IPS-NIHi11 (cell line): Measurements from ENCODE around the gene ZNF438.

Source experiments
- DNase-seq: peaks from one replicate; pipeline ENCODE4 v3.0.0; 2012; ENCODE audit warnings: mixed read lengths, low spot score

Gene ZNF438

DNA sequence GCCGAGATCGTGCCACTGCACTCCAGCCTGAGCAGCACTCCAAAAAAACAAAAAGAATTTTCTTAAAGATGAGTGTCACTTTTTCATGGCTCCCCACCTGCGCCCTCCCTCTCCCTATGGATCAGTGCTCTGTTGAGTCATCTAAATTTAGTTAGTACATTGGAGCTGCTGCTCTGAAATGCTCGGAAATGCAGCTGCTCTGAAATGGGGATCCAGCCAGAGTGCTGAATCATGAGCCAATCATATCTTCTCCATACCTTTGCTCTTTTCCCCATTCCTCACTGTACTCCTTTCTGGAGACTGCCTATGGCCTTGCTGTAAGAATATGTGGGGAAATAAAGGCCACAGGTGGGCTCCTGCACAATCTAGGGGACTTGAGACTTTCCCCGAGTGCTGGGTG, 188.8 kb downstream of the ZNF438 start:
- DNase-seq = no peak

DNA sequence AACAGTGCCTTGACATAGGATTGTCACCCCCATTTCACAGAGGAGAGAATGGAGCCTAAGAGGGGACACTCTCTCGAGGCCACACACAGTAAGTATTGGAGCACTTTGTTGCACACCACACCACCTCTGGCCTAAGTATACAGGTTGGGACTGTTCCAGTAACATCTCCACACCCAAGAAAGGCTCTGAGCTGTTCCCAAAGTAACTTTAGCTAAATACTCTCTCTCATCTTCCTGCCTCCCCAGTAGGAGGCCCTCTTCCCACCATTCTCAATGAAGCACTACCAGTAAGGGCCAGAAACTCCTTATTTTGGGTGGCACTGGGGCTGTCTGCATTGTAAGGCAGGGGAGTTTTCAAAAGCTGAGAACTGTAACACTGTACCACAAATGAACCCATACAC, 189.5 kb downstream of the ZNF438 start:
- peak; percentile 28 for DNase-seq

GRCh38 chr10:30840395-30841050, 191.1 kb downstream of the ZNF438 start:
- peak; percentile 30 for DNase-seq

DNA sequence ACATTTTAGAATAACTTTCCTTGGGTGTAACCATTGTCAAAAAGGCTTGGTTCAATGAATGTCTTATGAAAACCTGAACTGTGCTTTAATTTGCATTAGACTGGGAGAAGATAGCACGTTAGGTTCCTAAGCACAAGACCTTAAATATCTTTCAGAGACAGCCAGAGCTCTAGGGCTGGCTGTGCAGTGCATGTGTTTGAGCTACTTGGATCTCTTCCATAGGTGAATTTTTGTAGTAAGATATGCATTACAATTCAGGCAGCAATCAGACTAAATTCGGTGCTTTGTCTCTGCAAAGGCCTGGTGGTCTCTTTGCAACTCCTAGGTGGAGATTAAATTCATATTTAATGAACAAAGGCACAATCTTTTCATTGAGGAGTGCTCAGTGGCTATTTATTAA, 192.0 kb downstream of the ZNF438 start:
- DNase-seq = no peak

DNA sequence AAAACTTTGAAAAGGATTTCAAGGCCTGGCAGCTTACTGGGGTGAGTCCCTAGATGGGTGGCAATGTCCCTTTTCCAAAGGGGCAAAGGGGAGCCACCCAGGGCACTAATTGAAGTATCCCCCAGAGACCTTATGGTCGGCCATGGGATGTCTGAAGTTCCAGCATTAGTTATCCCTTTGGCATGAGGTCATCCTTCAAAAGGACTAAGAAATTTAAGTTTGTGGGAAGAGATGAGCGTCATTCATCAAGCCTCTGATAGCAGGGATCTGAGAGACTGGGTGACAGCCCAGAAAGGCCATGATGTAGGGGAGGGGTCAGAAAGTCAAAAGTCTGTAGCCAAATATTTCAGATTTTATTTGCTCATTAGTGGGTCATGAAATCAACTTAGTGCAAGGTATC, 195.3 kb downstream of the ZNF438 start:
- no peak for DNase-seq

DNA sequence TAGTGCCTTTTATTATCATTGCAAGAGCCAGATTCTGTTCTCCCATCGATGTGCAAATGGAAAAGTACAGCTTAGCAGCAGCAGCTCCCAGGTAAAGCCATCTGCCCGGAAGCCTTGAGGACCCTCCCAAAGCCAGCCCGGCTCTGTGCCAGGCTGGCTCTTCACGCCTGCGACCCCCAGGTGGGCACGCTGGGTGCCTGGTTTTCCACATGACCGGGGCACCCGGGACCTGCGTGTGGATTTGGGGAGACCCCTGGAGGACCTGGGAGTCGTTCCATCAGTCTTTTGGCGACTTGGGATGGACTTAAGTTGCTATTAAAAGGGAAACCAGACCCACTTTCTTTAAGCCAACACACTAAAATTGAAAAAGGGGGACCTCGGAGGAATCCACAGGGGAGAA, 196.5 kb downstream of the ZNF438 start:
- no peak for DNase-seq

DNA sequence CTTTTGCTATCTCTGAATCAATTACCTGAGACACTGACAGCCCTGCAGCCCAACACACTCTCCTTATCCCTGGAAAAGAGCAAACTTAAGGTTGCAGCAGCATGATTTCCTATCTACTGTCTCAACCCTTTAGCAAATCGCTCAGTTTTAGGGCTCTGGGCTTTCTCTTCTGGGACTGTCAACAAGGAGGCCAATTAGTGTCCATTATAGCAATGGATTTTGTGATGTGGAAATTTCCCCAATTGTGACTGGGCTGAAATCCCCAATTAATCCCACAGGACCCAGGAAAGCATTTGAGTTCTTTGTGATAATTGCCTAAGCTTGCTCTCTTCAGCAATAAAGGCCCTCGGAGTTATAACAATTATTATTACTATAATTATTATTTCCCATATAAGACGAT, 197.0 kb downstream of the ZNF438 start:
- no peak for DNase-seq

GRCh38 chr10:30834153-30834552, 197.5 kb downstream of the ZNF438 start:
- DNase-seq = no peak

GRCh38 chr10:30833628-30833970, 198.1 kb downstream of the ZNF438 start:
- no peak for DNase-seq

DNA sequence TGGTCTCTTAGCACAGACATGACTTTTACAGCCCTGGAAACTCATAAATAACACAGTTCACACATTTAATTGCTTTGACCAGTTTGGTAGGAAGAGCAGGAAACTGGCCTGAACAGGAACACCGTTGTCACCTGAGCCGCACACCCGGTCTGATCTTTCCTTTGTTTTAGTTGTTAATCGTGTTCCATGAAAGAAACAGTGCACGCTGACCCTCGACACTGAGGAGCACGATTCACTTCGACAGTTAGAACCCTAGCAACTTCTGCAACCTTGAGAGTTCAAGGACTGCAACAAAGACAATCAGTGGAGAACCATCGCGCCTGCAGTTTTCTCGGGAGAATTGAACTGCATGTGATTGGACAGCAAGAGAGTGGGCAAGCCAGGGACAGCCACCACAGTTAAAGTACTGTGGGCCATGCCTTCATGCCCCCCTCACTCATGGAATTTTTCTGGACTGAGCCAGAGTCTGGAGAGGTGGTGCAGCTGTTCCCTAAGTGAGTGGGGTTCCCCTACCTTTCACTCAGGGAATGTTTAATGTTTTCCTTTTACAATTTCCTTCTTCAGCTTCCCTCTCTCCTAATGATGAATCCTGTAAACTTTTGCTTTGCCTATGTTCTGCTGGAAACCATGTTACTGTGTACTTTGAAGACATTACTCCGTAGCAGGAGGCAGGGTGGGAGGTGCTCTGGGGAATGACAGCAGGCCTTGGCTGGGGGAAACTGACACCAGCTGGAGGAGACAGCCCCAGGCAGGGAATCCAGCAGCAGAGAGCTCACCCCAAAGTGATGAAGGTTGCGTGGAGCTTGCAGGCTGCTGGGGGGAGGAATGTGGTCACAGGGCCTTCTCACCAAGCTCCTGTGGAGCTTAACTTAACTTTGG, 198.7 kb downstream of the ZNF438 start:
- DNase-seq = no peak

DNA sequence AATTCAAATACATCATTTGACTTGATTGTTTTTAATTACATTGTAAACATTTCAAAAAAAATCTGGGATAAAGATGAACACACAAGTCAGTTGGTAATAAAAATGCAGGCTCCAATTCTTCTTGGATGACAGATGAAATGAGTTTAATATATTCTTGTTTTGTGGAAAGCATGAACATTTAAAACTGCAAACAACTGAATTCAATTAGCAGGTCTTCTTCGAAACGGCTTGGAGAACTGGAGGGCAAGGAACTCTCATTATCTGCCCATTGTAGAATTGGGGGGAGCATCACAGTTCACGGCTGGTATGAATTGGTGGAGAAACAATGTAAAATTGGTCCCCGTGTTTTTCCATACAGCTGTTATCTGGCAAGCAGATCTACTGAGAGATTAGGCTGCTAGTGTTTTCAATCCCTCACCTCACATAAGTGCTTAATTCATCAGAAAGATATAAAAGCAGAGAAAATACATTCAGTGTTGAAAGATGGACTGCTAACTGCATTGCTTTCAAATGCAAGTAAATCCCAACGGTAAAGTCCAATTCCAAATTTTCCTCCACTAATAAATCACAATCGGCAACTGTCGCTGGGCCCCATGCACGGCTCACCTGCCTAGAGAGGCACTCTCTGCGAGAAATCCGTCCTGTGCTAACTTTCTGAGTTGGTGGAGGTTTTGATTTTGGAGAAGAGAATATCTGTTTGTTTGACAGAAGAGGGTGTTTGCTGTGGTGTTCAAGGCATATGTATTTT, 199.5 kb downstream of the ZNF438 start:
- no peak for DNase-seq

DNA sequence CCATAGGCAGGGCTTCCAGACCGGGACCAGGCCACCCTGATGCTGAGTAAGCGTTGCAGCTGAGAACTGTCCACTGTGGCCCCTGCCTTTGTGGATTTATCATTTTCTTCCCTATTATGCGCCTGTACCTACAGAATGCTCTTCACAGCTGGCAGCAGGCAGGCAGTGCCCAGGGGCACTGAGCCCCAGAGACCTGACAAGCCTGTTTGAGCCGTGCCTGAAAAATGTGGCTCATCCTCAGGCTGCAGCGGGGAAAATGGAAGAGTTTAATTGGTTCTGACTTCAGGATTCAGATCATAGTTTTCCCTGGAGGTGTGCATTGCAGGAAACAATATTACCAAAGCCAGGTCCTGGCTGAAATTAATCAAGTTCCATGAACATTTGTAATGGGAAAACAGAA, 200.2 kb downstream of the ZNF438 start:
- DNase-seq = no peak

- no peak for DNase-seq
Measured at GRCh38 chr10:30830315-30831230, 201.1 kb downstream of the ZNF438 start.

DNA sequence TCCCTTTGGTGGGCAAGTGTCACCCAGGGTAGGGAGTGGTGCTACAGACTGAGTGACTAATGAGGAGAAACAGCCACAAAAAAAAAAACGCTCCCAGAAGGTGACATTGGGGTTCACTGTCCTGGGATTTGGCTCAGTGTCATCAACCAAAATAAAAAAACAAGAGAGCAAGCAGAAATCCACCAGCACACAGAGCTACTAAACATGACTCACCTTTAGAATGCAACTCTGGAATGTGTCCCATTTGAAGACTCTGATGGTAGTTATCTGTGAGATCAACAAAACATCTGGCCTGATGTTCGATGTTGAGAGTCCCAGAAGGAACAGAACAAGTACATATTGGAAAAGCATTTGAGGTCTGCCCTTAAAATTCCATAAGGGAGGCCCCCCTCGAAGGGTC, 201.8 kb downstream of the ZNF438 start:
- no peak for DNase-seq

DNA sequence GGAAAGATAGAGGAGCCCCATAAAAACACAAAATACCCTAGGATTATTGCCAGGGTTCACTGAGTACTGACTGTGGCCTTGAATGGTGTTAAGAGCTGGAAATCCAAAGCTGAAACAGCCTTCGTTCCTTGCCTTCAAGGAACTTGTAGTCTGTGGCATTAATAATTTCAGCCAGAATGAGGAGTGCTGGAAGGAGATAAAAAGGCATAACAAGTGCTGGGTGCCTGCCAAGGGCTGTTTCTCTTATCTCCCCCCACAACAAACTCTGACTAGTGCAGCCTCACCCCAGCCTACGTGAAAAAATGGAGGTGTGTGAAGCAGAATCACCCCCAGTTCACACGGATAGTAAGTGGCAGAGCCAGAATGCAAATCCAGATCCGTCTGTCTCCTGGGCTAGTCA, 203.0 kb downstream of the ZNF438 start:
- no peak for DNase-seq

- DNase-seq = no peak
Measured at GRCh38 chr10:30828164-30828563, 203.5 kb downstream of the ZNF438 start.

GRCh38 chr10:30827531-30828120, 204.0 kb downstream of the ZNF438 start:
- no peak for DNase-seq

DNA sequence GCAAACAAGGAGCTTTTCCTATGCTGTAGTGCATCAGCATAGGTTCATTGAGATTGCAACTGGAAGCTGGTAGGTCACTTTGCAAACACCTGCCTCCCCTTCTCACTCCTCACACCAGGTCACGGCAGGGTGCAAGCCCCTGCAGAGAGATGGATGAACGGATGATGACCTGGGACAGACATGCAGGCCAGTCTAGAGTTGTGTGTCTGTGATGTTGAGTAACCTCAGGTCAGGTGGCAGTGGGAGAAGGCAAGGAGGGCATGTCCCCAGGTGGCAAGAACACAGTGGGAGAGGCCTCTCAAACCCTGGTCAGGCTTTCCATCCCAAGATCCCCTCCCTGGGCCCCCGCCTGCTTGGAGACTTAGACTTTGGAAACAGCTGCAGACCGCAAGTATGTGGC, 205.0 kb downstream of the ZNF438 start:
- no peak for DNase-seq

DNA sequence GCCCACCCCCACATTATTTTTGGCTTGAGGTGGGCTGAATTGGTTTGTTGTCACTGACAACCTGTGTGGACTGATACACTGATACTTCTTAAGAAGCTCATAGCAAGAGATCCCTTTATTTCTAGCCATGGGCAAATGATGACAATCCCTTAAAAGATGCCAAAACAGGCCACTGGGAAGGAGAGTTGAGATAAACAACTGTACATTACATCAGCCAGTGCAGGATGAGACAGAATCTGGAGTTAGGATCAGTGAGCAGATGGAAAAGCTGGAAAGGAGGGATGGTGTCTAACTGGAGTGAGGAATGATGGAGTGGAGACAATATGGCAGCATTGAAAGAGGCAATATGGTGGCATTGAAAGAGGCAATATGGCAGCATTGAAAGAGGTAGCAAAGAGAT, 206.2 kb downstream of the ZNF438 start:
- no peak for DNase-seq

DNA sequence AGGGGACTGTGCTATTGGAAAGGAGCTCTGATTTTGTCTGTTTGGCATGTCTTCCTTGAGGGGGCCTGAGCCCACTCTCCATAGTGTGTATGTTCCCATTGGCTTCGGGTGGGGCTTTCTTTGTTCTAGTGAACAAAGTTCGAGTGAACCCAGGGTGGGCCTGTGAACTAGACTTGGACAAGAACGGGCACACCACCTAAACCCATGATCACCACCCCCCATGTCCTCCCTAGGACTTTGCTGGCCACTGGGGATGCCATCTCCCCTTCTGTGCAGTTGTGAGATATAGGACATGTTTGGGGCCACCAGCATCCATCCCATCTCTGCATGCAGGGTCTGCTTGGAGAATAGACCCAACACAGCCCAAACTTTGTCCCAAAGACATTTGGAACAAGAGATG, 206.6 kb downstream of the ZNF438 start:
- DNase-seq = no peak

DNA sequence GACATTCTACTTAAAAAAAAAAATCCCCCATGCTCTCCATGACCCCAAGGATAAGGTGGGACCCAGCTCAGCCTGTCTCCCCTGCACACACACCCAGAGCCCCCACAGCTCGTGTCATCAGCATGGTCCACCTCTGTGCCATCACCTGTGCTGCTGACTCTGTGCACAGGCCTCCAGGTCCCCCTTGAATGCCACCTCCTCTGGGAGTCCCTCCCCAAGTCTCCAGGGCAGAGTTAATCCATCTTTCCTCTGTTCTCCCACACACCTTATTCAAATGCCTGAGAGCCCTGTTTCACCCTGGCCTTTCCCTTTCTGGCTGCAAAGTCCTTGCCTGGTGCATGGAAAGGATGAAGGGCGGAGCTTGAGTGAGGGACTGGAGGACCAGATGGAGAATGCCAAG, 208.0 kb downstream of the ZNF438 start:
- no peak for DNase-seq
